Measurements from ENCODE around the gene CD7.

CD7 gene

DNA sequence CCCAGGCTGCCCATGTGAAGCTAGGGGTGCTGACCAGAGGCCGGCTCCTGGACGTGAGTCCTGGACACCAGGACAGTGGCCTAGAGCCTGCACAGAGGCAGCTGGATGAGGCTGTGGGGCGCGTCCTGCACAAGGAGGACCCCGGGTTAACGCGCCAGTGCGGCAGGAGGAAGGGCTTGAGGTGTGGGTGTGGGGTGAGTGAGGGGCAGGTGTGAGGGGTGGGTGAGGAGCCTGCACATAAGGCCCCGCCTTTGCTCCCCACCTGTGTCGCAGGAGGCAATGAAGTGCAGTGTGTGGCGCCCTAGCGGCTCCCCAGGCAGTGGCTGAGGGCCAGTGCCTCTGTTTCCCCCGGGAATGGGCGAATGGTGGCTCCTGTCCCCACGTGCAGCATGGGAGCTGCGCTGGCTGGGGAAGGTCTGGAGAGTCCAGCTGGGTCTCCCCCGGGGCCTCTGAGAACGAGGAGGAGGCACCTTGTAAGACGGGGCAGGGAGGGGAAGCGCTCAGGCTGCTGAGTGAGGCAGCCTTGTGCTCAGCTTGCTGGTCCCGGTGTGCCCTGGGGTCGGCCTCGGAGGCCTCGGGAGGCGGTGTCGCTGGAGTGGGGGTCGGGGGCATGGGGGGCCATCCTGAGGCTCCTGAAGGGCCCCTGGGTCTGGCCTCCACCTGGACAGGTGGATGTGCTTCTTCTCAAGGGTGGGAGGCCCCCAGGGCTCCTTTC, 3.2 kb downstream of the CD7 start:
- DNase-seq, result no peak

DNA sequence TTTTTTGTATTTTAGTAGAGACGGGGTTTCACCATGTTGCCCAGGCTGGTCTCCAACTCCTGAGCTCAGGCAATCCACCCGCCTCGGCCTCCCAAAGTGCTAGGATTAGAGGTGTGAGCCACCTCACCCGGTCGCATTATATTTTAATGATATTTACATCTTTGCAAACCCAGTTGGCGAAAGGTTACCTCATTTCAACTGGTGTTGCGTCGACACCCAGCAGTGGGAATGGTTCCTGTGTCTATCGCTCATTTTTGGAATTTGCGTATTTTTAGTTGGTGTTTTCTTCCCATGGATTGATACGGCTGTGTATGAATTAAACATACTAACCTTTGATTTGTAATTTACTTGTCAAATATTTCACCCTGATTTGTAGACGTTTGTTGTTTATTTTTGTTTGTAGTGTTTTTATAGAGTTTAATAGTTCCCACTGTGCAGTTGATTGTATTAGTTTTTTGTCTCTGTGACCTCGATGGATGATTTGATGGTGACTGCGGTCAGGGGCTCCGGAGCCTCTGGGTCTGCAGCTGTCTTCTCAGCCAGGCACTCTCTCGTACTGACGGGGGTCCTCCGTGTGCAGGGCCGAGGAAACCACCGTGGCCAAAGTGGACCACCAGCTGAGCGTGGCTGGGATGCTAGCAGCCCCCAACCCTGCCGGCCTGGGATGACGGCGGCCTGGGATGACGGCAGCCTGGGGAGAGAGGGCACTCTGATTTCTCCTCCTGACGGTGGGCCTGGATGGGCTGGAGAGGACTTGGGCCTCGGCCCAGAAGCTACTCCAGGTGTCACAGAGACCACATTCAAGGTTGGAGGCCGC, 4.0 kb downstream of the CD7 start:
- no peak for DNase-seq

- DNase-seq, result no peak
These were observed 5.4 kb downstream of the CD7 start for GRCh38 chr17:82311971-82312370.

DNA sequence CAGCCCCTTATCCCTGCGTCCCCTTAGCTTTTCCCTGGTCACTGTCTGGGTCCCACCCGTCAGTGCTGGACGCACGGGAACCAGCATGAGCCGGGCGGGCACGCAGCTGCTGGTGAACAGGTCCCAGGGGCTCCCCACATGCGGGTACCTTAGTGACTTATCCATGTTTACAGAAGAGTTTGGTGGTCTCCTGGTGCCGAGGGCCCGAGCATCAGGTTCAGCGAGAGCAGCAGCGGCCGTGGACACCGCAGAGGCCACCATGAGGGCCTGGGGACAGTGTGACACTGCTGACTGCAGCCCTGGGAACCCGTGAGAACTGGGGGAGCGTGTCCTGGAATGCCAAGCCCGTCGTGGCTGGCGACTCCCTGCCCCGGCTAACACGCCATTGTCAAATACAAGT, 6.5 kb downstream of the CD7 start:
- no peak for DNase-seq

DNA sequence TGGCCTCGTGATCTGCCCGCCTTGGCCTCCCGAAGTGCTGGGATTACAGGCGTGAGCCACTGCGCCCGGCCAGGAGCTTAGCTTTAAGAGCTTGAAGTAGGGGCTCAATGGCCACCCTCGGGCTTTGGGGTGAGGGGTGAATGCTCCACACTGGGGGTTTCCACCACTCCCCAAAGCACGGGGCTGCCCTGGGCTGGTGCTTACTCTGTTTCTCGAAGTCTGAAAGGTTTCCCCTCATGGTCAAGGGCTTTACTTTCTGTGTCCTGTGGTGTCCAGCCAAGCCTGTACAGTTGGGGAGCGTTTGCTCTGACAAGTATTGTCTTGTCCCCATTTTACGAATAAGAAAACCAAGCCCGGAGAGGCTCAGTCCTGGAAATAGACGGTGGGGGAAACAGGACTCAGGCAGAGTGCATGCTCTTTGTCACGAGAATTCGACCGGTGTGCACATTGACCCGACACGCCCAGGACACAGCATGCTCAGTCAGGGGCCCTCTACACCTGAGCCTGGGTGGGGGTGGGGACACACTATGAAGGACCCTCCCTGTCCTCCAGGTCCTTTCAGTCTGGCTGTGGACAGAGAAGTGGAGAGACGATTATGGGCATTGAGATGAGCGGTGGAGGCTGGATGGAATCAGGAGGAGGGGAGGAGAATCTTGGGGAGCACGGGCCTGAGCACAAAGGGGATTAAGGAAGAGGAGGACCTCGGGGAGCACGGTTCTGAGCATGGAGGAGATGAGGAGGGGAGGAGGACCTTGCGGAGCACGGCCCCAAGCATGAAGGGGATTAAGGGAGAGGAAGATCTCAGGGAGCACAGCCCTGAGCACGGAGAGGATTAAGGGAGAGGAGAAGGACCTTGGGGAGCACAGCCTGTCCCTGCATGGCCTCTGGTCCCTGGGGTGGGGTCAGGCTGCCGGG, 7.5 kb downstream of the CD7 start:
- no peak for DNase-seq

DNA sequence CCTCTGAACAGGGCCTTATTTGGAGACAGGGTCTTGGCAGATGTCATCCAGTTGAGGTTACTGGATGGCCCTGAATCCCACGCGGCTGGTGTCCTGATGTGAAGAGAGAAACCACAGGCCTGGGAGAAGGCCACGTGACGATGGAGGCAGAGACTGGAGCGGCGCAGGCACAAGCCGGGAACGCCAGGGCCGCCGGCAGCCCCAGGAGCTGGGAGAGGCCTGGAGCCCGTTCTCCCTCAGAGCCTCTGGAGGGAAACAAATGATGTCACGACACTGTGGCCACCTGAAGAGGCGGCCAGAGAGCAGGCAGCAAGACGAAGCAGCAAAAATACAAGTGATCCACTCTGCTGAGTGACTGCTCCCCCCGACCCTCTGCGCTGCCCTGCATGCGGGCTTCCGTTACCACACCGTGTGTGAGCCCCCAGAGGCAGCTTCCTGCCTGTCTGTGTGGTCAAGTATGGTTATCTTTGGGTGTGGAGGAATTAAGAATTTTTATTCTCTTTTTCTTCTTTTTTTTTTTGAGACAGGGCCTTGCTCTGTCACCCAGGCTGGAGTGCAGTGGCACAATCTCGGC, 11.6 kb downstream of the CD7 start:
- DNase-seq, result no peak

DNA sequence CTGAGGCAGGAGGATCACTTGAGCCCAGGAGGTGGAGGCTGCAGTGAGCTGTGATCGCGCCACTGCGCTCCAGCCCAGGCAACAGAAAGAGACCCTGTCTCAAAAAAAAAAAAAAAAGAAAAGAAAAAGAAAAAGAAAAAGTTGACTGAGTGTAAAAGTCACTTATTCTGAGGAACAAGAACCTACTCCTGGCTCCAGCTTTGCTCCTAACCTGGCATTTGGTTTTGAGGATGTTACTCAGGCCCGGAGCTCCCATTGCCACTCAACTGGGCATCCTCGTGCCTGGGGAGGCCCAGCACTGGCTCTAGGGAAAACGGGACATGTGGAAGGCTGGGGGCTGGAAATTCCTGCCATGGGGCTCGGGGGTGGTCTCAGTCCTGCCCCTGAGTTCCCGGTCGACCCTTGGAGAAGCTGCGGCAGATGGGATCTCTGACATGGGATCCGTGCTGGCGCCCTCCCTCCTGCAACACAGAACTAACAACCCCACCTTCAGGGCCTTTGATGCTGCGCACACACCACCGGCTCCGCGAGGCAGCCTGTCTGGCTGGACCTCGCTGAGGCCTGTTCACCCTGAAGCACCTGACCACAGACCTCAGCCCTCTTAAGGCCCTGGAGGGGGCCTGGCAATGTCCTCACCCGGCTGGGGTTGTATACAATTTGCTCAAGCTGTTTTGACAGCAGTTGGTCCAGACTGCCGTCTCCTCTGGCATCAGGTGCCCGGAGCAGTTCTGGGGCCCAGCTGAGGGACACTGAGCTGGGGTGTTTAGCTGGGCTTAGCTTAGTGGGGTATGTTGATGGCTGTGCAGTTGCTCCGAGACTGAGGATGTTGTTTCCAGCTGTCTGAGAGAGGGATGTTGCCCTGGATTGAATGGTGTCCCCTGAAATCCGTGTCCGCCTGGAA, 12.3 kb downstream of the CD7 start:
- peak; percentile 56 for DNase-seq

DNA sequence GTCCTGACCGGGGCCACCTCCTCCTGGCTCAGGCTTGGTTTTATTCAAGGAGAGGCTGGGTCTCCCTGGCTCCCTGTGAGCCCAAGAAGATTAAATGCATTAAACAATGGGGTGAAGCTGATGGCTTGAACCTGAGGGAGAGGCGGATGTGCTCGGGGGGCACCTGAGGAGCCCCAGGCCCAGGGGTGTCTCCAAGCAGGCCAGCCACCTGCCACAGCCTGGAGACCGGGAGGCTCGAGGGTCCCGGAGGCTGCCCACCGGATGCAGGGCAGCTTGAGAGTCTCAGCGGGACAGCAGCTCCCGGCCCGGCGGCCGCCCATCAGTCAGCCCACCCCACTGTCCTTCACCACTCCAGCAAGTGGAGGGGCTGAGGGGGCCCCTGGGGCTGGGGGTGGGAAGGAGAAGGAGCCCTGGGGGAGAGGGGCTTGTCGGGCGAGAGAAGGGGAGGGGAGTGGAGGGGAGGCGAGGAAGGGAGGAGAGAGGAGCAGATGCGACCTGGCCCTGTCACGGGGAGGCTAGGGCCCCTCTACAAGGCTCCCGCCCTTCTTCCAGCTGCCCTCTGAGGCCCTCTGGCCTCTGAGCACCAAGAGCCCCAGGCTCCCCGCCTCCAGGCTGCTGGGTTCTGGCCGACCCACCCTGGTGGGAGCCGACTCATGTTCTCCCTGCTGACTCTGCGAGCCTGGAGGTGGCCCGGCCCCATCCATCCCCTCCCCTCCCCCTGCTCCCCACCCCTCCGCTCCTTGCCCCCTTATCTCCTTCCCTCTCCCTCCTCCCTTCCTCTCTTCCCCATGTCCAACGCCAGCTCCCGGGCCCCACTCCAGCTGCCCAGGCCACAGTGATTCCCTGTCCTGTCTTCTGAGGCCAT, 13.2 kb downstream of the CD7 start:
- DNase-seq, result peak; percentile 47

DNA sequence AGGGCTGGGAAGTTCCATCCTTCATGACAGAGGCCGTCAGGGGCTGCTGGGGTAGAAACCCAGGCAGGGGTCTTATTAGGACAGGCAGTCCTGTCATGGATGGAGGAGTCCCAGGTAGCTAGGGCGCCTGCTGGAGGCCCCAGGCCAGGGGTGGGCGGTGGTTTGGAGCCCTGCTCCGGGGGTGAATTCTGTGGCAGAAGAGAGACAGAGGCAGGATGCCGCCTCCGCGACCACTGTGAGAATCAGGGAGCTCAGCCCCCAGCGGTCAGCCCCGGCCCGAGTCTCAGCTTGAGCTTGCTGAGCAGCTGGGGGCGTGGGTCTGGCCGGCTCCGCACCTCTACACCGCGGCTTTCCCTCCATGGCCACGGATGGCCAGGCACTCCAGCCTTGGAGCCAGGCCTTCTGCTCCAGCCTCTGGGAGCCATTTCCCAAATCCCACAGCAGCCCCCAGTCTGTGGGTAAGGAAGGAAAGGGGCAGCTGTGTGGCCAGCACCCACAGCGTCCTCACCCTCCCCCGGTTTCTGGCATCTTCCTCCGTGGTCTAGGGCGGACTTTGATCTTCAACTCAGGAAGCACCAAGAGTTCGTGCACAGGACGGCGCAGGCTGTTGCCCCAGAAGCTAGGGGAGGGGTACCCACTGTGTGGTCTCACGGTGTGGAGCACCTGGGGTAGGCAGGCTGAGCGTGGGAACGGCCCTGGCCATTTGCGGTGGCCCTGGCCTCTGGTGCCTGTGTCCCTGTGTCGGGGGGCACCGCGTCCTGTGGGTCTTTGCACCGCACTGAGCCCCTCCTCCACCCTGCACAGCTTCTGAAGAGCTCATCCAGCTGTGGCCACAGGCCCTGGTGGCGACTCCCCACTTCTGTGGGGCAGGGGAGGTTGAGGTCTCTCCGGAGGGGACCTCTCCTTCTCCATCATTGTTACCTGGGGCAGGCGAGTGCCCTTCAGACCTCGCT, 14.1 kb downstream of the CD7 start:
- no peak for DNase-seq

GRCh38 chr17:82302568-82302963, 14.8 kb downstream of the CD7 start:
- no peak for DNase-seq

DNA sequence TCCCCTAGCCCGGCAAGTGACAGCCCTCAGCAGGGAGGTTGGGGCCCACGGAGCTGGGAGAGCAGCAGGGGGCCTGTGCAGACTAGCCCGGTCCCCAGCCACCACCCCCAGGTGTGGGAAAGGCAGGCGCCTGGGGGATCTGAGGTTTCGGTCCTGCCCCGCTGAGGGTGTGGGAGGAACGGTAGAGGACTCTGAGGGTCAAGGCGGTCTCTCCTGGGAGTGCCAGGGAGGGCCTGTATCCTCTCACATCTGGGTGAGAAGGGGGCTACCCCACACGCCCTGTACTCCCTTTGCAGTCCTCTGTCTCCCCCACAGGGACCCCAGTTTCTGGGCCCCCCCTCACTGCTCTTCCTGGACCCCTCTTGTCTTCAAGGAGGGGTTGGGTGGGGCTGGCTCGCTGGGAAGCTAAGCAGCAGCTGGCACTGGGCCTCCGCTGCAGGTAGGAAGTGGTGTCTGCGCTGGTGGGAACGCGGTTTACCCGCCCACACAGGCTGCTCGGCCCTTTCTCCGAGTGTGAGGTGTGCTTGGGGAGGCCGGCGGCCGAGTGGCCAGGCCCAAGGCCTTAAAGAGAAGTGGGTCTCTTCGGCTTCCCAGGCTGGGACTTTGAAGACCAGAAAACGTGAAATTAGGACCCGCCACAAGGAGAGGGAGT, 15.4 kb downstream of the CD7 start:
- DNase-seq, result no peak

- DNase-seq, result no peak
These were observed 16.0 kb downstream of the CD7 start for GRCh38 chr17:82301300-82301915.

DNA sequence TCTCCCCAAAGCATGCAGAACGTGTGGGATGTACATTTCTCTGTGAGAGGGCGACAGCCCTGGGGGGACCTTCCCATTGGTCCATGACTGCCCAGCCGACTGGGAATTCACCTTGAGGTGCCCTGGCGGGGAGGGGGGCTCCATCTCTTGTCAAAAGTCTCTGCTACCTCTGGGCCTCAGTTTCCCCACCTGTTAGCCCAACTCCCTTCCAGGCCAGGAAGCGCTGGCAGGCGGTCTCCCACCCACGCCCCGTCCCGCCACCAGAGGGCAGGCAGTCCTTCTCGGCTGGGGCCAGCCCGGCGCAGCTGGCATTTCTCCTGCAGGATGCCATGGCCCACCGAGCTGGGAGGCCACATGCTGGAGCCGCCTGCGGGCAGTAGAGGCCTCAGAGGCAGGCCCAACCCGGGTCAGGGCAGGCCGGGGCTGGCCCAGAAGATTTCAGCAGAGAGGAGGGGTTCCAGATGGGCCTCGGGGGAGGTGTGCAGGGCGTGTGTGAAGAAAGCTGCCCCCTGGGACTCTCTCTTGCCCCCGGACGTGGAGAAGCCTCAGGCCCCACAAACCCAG, 16.6 kb downstream of the CD7 start:
- peak; percentile 61 for DNase-seq

- DNase-seq, result no peak
These were observed 17.2 kb downstream of the CD7 start for GRCh38 chr17:82300228-82300627.

- no peak for DNase-seq
These were observed 18.0 kb downstream of the CD7 start for GRCh38 chr17:82299452-82299851.

GRCh38 chr17:82298538-82299421, 18.6 kb downstream of the CD7 start:
- no peak for DNase-seq
